Fibroblast of skin of left quadriceps (primary cell): ENCODE results near the gene TAF11L8.
"Not testable (repeated sequence)": the region's sequence is repeated elsewhere in the genome, so short reads cannot be mapped to it uniquely, and the experiment has no call there.

Experiments used
- DNase-seq, 2 experiments: peaks; one replicate each; pipeline ENCODE4 v3.0.0-alpha.2; 2013; ENCODE audit warnings: low read depth in 2 of 2

The TAF11L8 gene

GRCh38 chr5:17590860-17591259 lies at the start of gene TAF11L8:
Gene TAF11L8 (minus strand): TSS chr5:17590960.
- not testable (repeated sequence) for DNase-seq

GRCh38 chr5:17634160-17634559 lies 43.4 kb upstream of the TAF11L8 start, which contains the start of gene TAF11L14:
Gene TAF11L14 (plus strand): TSS chr5:17634460.
- no peak for DNase-seq

GRCh38 chr5:17631788-17632187 lies 41.0 kb upstream of the TAF11L8 start, which contains the start of gene TAF11L13:
Gene TAF11L13 (plus strand): TSS chr5:17632088.
- not testable (repeated sequence) for DNase-seq

- DNase-seq = no peak
Observed at GRCh38 chr5:17625686-17626085, 34.9 kb upstream of the TAF11L8 start.

- no peak for DNase-seq
Observed at GRCh38 chr5:17620627-17621026, 29.9 kb upstream of the TAF11L8 start.

- DNase-seq = no peak
Observed at GRCh38 chr5:17619354-17619753, 28.6 kb upstream of the TAF11L8 start.

- DNase-seq = no peak
Observed at GRCh38 chr5:17614872-17615605, 24.3 kb upstream of the TAF11L8 start.

GRCh38 chr5:17610092-17610491 lies 19.3 kb upstream of the TAF11L8 start, which contains the start of gene TAF11L12:
Gene TAF11L12 (plus strand): TSS chr5:17610392.
- not testable (repeated sequence) for DNase-seq

- DNase-seq = not testable (repeated sequence)
Observed at GRCh38 chr5:17607461-17607860, 16.7 kb upstream of the TAF11L8 start.

GRCh38 chr5:17604951-17605350 lies 14.2 kb upstream of the TAF11L8 start:
- no peak for DNase-seq

GRCh38 chr5:17603880-17604279 lies 13.1 kb upstream of the TAF11L8 start, which contains the start of gene TAF11L11:
Gene TAF11L11 (plus strand): TSS chr5:17604183.
- DNase-seq = not testable (repeated sequence)

- DNase-seq = not testable (repeated sequence)
Observed at GRCh38 chr5:17597728-17598127, 7.0 kb upstream of the TAF11L8 start, which contains the start of gene TAF11L10. Gene TAF11L10 (minus strand): TSS chr5:17597828.

GRCh38 chr5:17594255-17594654 lies 3.5 kb upstream of the TAF11L8 start, which contains the start of gene TAF11L9:
Gene TAF11L9 (minus strand): TSS chr5:17594394.
- DNase-seq = not testable (repeated sequence)

GRCh38 chr5:17585658-17586057 lies 5.1 kb downstream of the TAF11L8 start, which contains the start of gene TAF11L7:
Gene TAF11L7 (minus strand): TSS chr5:17585758.
- DNase-seq = not testable (repeated sequence)
